ENCODE measurements around the gene AGPAT1.
A peak's percentile ranks its signal among the peaks of the same experiment; 100 is the strongest.

- TF ChIP-seq POLR2A (IDR thresholded peaks at IDR 0.05; ENCODE audit: low read depth, low read length) (no peak), REST (IDR thresholded peaks at IDR 0.05; ENCODE audit: low read depth, low read length) (no peak), BRCA1 (IDR thresholded peaks at IDR 0.05; ENCODE audit: low read depth, low read length) (no peak), ATF2 (IDR thresholded peaks at IDR 0.05; ENCODE audit: low read length) (no peak), KAT2A (conservative IDR thresholded peaks at IDR 0.05; ENCODE audit: control insufficient read depth, low read depth, low read length) (no peak), TCF12 (IDR thresholded peaks at IDR 0.05; ENCODE audit: low read depth, low read length) (0 out of 2 replicates have a peak, but pooled peaks have one; percentile 42)
- TF ChIP-seq, protein P1, sequence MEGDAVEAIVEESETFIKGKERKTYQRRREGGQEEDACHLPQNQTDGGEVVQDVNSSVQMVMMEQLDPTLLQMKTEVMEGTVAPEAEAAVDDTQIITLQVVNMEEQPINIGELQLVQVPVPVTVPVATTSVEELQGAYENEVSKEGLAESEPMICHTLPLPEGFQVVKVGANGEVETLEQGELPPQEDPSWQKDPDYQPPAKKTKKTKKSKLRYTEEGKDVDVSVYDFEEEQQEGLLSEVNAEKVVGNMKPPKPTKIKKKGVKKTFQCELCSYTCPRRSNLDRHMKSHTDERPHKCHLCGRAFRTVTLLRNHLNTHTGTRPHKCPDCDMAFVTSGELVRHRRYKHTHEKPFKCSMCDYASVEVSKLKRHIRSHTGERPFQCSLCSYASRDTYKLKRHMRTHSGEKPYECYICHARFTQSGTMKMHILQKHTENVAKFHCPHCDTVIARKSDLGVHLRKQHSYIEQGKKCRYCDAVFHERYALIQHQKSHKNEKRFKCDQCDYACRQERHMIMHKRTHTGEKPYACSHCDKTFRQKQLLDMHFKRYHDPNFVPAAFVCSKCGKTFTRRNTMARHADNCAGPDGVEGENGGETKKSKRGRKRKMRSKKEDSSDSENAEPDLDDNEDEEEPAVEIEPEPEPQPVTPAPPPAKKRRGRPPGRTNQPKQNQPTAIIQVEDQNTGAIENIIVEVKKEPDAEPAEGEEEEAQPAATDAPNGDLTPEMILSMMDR (IDR thresholded peaks at IDR 0.05 in 2 of 3, conservative IDR thresholded peaks at IDR 0.05 in 1 of 3; ENCODE audit: control insufficient read depth in 2 of 3, extremely low read depth in 1 of 3, insufficient read depth in 1 of 3, low read depth in 3 of 3, low read length in 3 of 3) = peak; percentile 13 to 34 (median 31); a peak in 4 of 6 replicates
These were observed 19.7 kb upstream of the AGPAT1 start for GRCh38 chr6:32195652-32195901.

All from GM12878 (cell line).